CD4-positive, alpha-beta T cell treated with Interleukin-4 for 4 hours (primary cell): Measurements from ENCODE around the gene RAB34.

Experiments
- DNase-seq: peaks from one replicate; pipeline ENCODE4 v3.0.0-alpha.2; 2020

Gene RAB34

GRCh38 chr17:28710861-28711722, 6.6 kb downstream of the RAB34 start:
- DNase-seq: peak; percentile 86

- no peak for DNase-seq
These were observed 10.3 kb downstream of the RAB34 start for GRCh38 chr17:28707339-28707720.

DNA sequence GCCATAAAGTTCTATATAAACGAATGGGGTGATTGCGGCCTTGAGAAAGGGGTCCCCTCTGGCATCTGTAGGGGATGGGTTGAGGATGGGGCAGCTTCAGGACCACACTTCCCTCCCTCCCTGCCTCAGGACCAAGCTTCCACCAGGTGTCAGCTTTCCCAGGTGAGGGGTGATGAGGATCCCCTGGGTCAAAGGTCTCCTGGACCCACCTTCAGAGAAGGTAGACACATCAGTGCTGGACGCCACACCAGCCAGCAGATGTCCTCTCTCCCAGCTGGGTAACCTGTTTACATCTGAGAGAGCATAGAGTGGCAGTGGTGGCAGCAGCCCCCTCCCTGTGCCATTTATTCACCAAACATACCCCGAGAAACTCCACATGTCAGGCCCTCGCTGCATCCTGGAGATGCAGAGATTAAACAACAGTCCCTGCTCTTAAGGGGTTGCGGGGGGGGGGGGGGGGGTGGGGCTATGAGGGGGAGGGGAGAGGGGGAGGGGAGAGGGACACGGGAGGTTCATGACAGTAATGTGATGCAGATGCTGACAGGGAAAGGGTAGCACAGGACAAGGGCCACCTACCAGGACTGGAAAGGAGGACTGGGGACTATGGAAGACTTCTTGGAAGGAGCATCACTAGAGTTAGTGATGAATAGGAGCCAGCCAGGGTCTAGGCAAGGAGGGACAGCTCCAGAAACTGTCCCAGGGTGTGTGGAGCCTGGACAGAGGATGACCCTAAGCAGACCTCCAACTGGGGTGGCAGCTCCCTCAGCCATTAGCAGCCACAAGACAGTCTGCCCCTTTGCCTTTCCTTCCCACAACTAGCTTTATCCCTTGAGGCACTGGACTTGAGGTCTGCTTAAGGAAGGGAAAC, 11.0 kb downstream of the RAB34 start:
- no peak for DNase-seq

DNA sequence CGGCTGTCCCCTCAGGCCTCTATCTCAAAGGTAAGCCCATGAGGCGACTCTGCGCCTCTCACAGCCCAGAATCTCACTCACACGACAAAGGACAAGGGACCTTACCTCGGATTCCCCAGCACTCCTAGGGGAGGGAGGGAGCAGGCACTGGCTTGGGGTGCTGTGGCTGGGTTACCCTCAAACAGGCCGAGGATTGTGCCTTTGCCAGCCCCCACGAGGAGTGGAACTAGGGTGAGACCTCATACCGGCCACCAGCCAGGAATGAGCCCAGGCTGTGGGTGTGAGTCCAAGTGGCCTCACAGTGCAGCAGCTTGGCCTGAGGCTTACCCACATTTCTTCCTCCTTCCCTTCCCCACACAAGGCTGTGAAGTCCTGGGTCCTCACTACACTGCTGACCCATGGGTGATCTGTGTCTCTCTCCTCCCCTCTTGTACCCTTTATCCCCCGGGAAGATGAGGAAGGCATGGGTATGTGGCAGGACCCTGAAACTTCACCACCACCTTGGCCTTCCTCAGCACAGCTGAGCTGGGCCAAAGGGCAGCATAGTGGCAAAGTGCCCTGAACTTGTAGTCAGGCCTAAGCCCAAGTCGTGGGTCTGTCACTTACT, 11.8 kb downstream of the RAB34 start:
- DNase-seq: no peak

DNA sequence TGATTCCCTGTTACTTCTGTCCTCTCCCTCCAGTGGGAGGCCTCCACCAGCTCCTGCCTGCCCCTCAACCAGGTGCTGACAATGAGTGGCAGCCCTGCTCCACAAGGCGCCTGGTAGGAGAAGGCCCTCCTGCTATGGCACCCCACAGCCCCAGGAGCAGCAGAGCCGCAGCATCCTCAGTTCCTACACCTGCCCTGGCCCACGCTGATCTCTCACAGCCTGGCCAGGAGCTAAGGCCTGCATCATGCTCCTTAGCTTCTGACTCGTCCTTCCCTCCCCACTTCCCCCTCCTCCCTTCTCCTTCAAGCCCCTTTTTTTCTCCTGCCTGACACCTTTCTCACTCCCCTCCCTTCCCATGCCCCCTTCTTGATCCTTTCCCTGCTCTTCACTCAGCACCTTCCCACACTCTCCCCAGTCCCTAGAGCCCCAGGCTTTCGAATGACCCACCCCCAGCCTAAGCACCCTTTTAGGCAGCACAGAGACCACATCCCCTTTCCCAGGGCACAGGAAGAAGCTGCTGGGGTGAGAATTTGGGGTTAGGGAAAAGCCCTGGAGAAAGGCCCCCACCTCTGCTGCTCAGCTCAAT, 12.5 kb downstream of the RAB34 start:
- DNase-seq: no peak

DNA sequence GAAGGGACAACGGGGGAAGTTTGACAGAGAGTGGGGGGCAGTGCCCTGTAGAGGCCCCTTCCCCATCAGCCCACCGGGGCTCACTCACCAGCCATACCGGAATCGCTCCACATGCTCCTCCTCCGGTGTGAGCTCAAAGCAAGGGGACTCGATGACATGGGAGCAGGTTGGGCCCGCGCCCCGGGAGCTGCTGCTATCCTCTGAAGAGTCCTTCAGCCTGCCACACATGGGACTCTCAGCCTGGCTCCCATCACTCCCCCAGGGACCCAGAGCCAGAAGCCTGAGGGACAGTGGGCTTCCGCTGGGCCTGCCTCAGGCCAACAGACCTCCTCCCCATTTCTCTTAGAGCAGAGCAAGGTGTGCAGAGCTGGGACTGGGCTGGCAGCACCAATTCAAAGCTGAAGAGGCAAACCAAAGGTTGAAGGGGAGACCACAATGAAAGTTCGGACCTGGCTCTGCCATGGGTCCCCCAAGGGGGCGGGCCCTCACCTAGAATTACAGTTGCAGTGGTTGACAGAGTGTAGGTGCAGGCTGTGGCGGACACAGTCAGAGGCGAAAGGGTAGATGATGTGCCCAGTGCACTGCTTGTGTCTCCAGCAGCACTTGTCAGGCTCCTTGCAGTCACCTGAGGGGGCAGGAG, 13.3 kb downstream of the RAB34 start:
- DNase-seq: no peak

DNA sequence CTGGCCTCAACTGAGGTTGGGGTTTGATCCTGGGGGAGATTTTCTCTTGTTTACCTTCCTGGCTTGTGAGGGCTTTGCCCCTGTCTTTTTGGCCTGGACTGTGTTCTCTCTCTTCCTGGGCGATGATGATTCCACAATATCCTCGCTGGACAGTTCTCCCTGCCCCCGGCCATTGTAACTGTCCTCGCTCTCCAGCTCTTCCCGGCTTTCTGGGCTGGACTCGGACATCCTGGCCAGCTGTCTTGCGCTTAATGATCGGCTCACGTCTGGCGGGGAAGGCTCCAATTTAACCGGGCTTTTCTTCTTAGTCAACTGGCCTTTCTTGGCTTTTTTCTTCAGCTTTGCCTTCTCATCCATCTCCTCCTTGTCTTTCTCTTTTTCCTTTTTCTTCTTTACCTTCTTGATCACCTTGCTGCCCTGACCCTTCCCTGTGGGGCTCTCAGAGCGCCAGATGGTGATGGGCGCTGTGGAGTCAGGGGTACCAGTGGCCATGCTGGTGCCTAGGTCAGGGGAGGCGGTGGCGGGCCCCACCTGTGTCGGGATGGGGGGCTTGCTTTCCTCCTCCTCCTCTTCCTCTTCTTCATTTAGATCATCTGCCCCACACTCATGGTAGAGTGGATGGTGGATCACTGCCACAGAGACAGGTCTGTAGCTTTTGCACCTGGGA, 14.0 kb downstream of the RAB34 start:
- DNase-seq: no peak

DNA sequence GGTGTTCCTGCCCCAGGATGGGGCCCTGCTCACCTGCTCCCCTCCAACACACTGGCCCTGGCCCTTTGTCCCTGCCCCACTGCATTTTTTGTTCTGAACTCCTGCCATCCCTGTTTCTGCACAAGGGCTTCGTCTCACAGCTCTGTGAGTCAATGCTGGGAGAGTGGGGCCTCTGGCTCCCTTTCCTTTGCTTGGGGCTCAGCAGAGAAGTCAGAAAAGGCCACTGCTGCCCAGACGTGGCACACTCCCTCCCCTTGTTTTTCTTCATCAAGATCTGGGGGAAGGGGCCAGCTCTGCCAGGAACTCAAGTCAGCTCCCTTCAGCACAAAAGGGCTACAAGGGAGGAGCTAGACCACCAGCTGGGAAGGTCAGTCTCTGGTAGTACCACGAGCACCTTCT, 14.9 kb downstream of the RAB34 start:
- DNase-seq: no peak

DNA sequence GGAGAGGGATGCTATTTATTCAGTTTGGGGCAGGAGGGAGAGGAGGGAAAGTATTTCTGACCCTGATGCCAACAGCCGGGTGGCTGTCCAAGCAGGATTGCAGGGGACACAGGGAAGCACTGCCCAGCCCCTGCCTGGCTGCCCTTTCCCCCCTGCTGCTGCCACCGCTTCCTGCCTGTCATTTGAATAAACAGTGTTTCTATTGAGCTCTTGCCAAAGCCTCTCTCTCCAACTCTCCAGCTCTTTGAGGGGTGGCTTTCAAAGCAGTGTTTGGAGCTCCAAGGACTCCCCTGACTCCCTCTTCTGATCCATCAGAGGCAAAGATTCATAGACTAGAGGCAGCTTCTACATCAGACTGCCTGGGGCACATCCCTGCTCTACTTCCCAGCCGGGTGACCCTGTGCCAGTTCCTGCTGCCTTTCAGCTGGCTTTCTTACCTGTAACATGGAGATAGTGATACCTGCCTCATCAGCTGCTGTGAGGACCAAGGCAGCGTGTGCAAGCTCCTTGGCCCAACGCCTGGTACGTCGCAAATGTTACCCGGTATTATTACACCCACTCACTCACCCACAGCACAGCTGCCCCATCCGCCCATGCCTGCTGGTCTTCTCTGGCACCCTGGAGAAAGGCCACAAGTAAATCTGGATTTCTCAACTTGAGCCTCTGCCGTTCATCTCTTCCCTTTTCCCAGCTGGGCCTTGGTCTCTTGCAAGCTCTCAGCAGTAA, 15.5 kb downstream of the RAB34 start:
- DNase-seq: no peak

- DNase-seq: no peak
These were observed 16.7 kb downstream of the RAB34 start for GRCh38 chr17:28700830-28701492.

GRCh38 chr17:28700278-28700677, 17.4 kb downstream of the RAB34 start:
- no peak for DNase-seq

GRCh38 chr17:28698253-28698941, 19.3 kb downstream of the RAB34 start:
- DNase-seq: no peak

- DNase-seq: no peak
These were observed 23.8 kb downstream of the RAB34 start for GRCh38 chr17:28693869-28694268.

- DNase-seq: no peak
These were observed 28.7 kb downstream of the RAB34 start for GRCh38 chr17:28689011-28689410.

GRCh38 chr17:28688481-28688880, 29.2 kb downstream of the RAB34 start:
- DNase-seq: no peak

- no peak for DNase-seq
These were observed 31.4 kb downstream of the RAB34 start for GRCh38 chr17:28686296-28686695.

- DNase-seq: no peak
These were observed 32.3 kb downstream of the RAB34 start for GRCh38 chr17:28685366-28685765.

DNA sequence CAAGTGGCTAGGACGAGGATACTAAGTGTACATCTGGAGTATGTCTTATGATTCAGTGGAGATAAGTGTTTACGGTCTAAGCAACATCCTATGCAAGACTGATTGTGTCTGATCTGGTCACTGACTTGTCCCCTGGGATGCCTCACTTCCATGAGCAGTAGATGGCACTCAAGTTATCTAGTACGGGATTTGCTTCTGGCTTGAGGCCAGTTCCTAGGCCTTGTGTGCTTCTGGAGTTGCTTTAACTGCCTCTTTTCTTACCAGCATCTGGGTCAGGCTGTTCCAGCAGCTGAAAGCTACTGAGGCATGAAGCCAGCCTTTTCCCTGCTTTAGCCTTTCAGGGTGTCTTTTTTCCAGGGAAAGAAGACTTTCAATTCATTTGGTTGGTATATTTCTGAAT, 32.7 kb downstream of the RAB34 start:
- no peak for DNase-seq

DNA sequence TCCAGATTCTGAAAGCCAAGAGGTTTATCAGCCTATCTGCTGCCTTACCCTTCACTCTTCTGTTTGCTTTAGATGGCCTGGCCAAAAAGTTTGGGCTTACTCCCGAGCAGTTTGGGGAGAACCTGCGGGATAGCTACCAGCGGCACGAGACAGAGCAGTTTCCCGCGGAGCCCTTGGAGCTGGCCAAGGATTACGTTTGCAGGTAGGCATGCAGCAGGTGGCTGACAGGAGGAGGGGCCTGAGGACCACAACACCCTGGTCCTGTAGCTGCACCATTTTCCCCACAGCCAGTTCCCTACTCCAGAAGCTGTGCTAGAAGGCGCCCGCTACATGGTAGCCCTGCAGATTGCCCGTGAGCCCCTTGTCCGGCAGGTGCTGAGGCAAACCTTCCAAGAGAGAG, 35.0 kb downstream of the RAB34 start:
- no peak for DNase-seq

DNA sequence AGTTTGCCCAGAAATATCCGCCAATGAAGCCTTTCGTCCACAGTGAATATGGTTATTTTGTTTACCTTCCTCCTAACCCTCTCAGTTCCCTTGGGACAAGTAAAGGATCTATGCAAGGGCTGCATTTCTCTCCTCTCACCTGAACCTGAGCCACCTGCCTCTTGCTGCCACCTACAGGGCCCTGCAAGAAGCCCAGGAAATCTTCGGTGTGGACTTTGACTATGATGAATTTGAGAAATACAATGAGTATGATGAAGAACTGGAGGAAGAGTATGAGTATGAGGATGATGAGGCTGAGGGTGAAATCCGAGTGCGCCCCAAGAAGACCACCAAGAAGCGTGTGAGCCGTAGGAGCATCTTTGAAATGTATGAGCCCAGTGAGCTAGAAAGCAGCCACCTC, 41.7 kb downstream of the RAB34 start:
- DNase-seq: no peak
